Measurements from ENCODE around the gene MROH7.

Gene MROH7

GRCh38 chr1:54653036-54653435 is 11.4 kb downstream of the MROH7 start:
- no peak for DNase-seq

GRCh38 chr1:54658164-54658913 is 16.8 kb downstream of the MROH7 start:
- DNase-seq = no peak

GRCh38 chr1:54663725-54664124 is 22.1 kb downstream of the MROH7 start:
- no peak for DNase-seq

GRCh38 chr1:54664364-54664763 is 22.8 kb downstream of the MROH7 start:
- DNase-seq = no peak

- no peak for DNase-seq
Measured at GRCh38 chr1:54665852-54666251, 24.3 kb downstream of the MROH7 start.

- DNase-seq = no peak
Measured at GRCh38 chr1:54666333-54666732, 24.7 kb downstream of the MROH7 start.

GRCh38 chr1:54667797-54668196 is 26.2 kb downstream of the MROH7 start:
- DNase-seq = no peak

- no peak for DNase-seq
Measured at GRCh38 chr1:54668567-54668966, 27.0 kb downstream of the MROH7 start.

GRCh38 chr1:54671985-54672608 is 30.5 kb downstream of the MROH7 start:
- DNase-seq = no peak

- DNase-seq = no peak
Measured at GRCh38 chr1:54678776-54679643, 37.4 kb downstream of the MROH7 start.

GRCh38 chr1:54679706-54680105 is 38.1 kb downstream of the MROH7 start:
- no peak for DNase-seq

- DNase-seq = no peak
Measured at GRCh38 chr1:54680387-54680786, 38.8 kb downstream of the MROH7 start.

GRCh38 chr1:54681358-54681757 is 39.8 kb downstream of the MROH7 start:
- no peak for DNase-seq

GRCh38 chr1:54683453-54683852 is 41.9 kb downstream of the MROH7 start:
- DNase-seq = no peak

- no peak for DNase-seq
Measured at GRCh38 chr1:54685335-54685905, 43.8 kb downstream of the MROH7 start.

GRCh38 chr1:54686155-54686554 is 44.6 kb downstream of the MROH7 start:
- DNase-seq = no peak

- no peak for DNase-seq
Measured at GRCh38 chr1:54694771-54695170, 53.2 kb downstream of the MROH7 start.

- DNase-seq = no peak
Measured at GRCh38 chr1:54695221-54695620, 53.6 kb downstream of the MROH7 start.

- no peak for DNase-seq
Measured at GRCh38 chr1:54695764-54696163, 54.2 kb downstream of the MROH7 start.

GRCh38 chr1:54696262-54696661 is 54.7 kb downstream of the MROH7 start:
- no peak for DNase-seq

- no peak for DNase-seq
Measured at GRCh38 chr1:54697896-54698295, 56.3 kb downstream of the MROH7 start.

- DNase-seq = no peak
Measured at GRCh38 chr1:54698346-54698745, 56.8 kb downstream of the MROH7 start.

- DNase-seq = no peak
Measured at GRCh38 chr1:54699936-54700525, 58.4 kb downstream of the MROH7 start.

All from DMS 273 treated with DMSO at 0.1 percent for 48 hours (cell line).